Esophagus squamous epithelium (tissue), 4 donors: ENCODE results near the gene SLC29A1.

Experiments
- POLR2A ChIP-seq, 4 donors: fragments of 450-650 bp; IDR thresholded peaks; one replicate each; pipeline ENCODE4 v1.6.1; 2017; ENCODE audit warnings: antibody characterized with exemption in 4 of 4, mild to moderate bottlenecking in 4 of 4, moderate library complexity in 3 of 4
- TF ChIP-seq, protein P1 (sequence below), 6 experiments: fragments of 450-650 bp in 4 of 6; fragments of 200-600 bp in 2 of 6; sonication (generic) in 2 of 6; IDR thresholded peaks; one replicate each; pipeline ENCODE4 v1.5.1; 2016 to 2019; ENCODE audit warnings: antibody characterized with exemption in 6 of 6, mild to moderate bottlenecking in 4 of 6, moderate library complexity in 4 of 6

DNA sequence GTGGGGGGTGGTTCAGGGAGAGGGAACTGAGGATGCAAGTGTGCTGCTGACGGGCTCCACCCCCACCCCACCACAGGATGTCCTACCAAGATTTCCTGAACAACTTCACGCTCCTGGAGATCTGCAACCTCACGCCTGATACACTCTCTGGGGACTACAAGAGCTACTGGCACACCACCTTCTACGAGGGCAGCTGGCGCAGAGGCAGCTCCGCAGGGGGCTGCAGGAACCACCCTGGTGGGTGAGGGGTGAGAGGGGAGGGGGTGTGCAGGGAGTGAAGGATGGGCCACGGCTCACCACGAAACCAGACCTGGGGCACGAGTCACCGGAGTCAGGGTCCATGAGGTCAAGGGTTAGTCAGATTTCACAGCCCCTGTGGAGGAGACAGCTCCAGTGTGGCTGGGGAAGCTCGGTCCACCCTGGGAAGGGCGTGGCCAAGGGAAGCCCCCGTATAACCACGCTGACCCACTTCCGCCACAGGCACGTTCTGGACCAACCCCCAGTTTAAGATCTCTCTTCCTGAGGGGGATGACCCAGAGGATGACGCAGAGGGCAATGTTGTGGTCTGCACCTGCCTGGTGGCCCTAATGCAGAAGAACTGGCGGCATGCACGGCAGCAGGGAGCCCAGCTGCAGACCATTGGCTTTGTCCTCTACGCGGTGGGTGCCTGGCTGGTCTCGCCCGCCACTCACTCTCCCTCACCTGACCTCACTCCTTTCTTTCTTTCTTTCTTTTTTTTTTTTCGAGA lies 46.5 kb upstream of the SLC29A1 start:
- TF ChIP-seq, protein P1, sequence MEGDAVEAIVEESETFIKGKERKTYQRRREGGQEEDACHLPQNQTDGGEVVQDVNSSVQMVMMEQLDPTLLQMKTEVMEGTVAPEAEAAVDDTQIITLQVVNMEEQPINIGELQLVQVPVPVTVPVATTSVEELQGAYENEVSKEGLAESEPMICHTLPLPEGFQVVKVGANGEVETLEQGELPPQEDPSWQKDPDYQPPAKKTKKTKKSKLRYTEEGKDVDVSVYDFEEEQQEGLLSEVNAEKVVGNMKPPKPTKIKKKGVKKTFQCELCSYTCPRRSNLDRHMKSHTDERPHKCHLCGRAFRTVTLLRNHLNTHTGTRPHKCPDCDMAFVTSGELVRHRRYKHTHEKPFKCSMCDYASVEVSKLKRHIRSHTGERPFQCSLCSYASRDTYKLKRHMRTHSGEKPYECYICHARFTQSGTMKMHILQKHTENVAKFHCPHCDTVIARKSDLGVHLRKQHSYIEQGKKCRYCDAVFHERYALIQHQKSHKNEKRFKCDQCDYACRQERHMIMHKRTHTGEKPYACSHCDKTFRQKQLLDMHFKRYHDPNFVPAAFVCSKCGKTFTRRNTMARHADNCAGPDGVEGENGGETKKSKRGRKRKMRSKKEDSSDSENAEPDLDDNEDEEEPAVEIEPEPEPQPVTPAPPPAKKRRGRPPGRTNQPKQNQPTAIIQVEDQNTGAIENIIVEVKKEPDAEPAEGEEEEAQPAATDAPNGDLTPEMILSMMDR (IDR thresholded peaks at IDR 0.05), result no peak
- TF ChIP-seq POLR2A (IDR thresholded peaks at IDR 0.05), result no peak
